ENCODE data around the gene SUMO2. TPM values are rescaled to one million over a fixed set of nuclear protein-coding genes. Genes with fewer than 3 reads are reported as not detected.
A peak's percentile ranks its signal among the peaks of the same experiment; 100 is the strongest.

Gene SUMO2
- total and polyA plus RNA-seq, 9 of the 15 experiments (the other 6 are each of a cell fraction or from before 2014, with no cell fraction given) = 157 to 733 (median 419) TPM

DNA sequence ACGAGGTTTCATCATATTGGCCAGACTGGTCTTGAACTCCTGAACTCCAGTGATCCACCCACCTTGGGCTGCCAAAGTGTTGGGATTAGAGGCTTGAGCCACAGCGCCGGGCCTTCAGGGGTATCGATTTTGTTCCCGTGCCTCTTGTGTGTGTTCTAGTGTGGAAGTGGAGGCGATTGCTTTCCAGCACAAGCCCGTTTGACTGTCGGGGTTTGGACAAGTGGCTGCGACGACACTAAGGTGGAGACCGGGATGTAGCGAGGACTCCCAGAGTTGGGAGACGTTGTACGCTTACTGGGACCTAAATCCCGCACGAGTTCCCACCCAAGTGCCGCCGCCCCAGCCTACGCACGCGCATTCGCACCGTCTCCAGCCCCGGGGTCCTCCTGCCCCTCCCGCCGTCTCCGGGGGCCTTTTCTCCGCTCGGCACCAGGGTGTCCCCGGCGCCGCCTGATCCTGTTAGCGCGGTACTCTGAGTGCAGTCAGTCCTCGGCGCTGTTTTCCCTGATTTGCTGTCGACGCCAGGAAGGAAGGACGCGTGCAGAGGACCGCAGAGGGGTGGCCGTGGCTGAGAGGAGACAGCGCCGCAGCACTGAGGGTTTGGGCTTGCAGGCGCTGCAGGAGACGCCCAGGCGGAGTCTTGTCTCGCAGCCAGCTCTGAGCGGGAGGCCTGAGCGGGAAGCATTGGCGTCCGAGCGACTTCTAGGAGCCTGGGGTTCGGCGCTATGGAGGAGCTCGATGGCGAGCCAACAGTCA lies 22.5 kb upstream of the SUMO2 start, which contains the start of gene NUP85 (continued):
- TF ChIP-seq, protein P1, sequence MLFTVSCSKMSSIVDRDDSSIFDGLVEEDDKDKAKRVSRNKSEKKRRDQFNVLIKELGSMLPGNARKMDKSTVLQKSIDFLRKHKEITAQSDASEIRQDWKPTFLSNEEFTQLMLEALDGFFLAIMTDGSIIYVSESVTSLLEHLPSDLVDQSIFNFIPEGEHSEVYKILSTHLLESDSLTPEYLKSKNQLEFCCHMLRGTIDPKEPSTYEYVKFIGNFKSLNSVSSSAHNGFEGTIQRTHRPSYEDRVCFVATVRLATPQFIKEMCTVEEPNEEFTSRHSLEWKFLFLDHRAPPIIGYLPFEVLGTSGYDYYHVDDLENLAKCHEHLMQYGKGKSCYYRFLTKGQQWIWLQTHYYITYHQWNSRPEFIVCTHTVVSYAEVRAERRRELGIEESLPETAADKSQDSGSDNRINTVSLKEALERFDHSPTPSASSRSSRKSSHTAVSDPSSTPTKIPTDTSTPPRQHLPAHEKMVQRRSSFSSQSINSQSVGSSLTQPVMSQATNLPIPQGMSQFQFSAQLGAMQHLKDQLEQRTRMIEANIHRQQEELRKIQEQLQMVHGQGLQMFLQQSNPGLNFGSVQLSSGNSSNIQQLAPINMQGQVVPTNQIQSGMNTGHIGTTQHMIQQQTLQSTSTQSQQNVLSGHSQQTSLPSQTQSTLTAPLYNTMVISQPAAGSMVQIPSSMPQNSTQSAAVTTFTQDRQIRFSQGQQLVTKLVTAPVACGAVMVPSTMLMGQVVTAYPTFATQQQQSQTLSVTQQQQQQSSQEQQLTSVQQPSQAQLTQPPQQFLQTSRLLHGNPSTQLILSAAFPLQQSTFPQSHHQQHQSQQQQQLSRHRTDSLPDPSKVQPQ (CRISPR knock-in tag; IDR thresholded peaks at IDR 0.05; ENCODE audit: borderline replicate concordance) = no peak
- TF ChIP-seq PRPF4 (IDR thresholded peaks at IDR 0.05; ENCODE audit: insufficient read depth, low read depth, low read length, poor library complexity, severe bottlenecking) = no peak
- TF ChIP-seq, protein P2, sequence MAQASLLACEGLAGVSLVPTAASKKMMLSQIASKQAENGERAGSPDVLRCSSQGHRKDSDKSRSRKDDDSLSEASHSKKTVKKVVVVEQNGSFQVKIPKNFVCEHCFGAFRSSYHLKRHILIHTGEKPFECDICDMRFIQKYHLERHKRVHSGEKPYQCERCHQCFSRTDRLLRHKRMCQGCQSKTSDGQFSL (CRISPR knock-in tag; IDR thresholded peaks at IDR 0.05) = no peak
- TF ChIP-seq, protein P2 (tag; IDR thresholded peaks at IDR 0.05) = no peak
- peak; percentile 17; the same call in 1 of the 2 replicates for TF ChIP-seq ETV5 (CRISPR knock-in tag; IDR thresholded peaks at IDR 0.05; ENCODE audit: low read depth)
- no peak for TF ChIP-seq ELF2 (CRISPR knock-in tag; IDR thresholded peaks at IDR 0.05)
- TF ChIP-seq, protein P3, sequence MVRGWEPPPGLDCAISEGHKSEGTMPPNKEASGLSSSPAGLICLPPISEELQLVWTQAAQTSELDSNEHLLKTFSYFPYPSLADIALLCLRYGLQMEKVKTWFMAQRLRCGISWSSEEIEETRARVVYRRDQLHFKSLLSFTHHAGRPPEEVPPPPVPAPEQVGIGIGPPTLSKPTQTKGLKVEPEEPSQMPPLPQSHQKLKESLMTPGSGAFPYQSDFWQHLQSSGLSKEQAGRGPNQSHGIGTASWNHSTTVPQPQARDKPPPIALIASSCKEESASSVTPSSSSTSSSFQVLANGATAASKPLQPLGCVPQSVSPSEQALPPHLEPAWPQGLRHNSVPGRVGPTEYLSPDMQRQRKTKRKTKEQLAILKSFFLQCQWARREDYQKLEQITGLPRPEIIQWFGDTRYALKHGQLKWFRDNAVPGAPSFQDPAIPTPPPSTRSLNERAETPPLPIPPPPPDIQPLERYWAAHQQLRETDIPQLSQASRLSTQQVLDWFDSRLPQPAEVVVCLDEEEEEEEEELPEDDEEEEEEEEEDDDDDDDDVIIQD (CRISPR knock-in tag; IDR thresholded peaks at IDR 0.05) = 0 out of 2 replicates have a peak, but pooled peaks have one; percentile 50
- no peak for TF ChIP-seq ZBTB8A (IDR thresholded peaks at IDR 0.05; ENCODE audit: partially characterized antibody)
- TF ChIP-seq ZC3H11A (IDR thresholded peaks at IDR 0.05; ENCODE audit: low read depth, low read length) = no peak
- no peak for TF ChIP-seq BRD9 (IDR thresholded peaks at IDR 0.05; ENCODE audit: low read depth, partially characterized antibody)
- peak; percentile 90 for TF ChIP-seq SP1 (CRISPR knock-in tag; IDR thresholded peaks at IDR 0.05)
- TF ChIP-seq IFI16 (CRISPR knock-in tag; IDR thresholded peaks at IDR 0.05) = no peak
- TF ChIP-seq, protein P4, sequence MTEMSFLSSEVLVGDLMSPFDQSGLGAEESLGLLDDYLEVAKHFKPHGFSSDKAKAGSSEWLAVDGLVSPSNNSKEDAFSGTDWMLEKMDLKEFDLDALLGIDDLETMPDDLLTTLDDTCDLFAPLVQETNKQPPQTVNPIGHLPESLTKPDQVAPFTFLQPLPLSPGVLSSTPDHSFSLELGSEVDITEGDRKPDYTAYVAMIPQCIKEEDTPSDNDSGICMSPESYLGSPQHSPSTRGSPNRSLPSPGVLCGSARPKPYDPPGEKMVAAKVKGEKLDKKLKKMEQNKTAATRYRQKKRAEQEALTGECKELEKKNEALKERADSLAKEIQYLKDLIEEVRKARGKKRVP (CRISPR knock-in tag; IDR thresholded peaks at IDR 0.05) = no peak
- no peak for TF ChIP-seq TCF3 (CRISPR knock-in tag; IDR thresholded peaks at IDR 0.05)
- peak; percentile 70 for TF ChIP-seq PHF21A (IDR thresholded peaks at IDR 0.05; ENCODE audit: borderline replicate concordance, low read depth)
- TF ChIP-seq, protein P5, sequence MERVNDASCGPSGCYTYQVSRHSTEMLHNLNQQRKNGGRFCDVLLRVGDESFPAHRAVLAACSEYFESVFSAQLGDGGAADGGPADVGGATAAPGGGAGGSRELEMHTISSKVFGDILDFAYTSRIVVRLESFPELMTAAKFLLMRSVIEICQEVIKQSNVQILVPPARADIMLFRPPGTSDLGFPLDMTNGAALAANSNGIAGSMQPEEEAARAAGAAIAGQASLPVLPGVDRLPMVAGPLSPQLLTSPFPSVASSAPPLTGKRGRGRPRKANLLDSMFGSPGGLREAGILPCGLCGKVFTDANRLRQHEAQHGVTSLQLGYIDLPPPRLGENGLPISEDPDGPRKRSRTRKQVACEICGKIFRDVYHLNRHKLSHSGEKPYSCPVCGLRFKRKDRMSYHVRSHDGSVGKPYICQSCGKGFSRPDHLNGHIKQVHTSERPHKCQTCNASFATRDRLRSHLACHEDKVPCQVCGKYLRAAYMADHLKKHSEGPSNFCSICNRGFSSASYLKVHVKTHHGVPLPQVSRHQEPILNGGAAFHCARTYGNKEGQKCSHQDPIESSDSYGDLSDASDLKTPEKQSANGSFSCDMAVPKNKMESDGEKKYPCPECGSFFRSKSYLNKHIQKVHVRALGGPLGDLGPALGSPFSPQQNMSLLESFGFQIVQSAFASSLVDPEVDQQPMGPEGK (CRISPR knock-in tag; IDR thresholded peaks at IDR 0.05; ENCODE audit: borderline replicate concordance) = no peak
- no peak for TF ChIP-seq RBM22 (IDR thresholded peaks at IDR 0.05; ENCODE audit: low read depth, low read length, poor library complexity, severe bottlenecking)
- no peak for TF ChIP-seq ESRRB (CRISPR knock-in tag; IDR thresholded peaks at IDR 0.05; ENCODE audit: borderline replicate concordance)
- TF ChIP-seq SNIP1 (IDR thresholded peaks at IDR 0.05; ENCODE audit: low read depth) = no peak

Data from K562 (cell line).